ENCODE measurements around the gene ZFPL1.

ZFPL1 gene

GRCh38 chr11:65083834-65084597, at the start of gene ZFPL1, which contains the start of gene CDCA5:
TSS of gene ZFPL1 (plus strand) at chr11:65084222. CDS start at chr11:65084699, 477 bp downstream.
TSS of gene CDCA5 (minus strand) at chr11:65084040. CDS start at chr11:65083978, 62 bp downstream.
- peak; percentile 98 for DNase-seq

GRCh38 chr11:65034423-65034822, 49.6 kb upstream of the ZFPL1 start:
- DNase-seq = no peak

- no peak for DNase-seq
These were observed 48.4 kb upstream of the ZFPL1 start for GRCh38 chr11:65035579-65035978.

- DNase-seq = no peak
These were observed 47.1 kb upstream of the ZFPL1 start for GRCh38 chr11:65036931-65037330.

- DNase-seq = no peak
These were observed 43.5 kb upstream of the ZFPL1 start for GRCh38 chr11:65040520-65040846.

GRCh38 chr11:65040847-65041622, 43.0 kb upstream of the ZFPL1 start, which contains the start of gene SAC3D1:
TSS of gene SAC3D1 (plus strand) at chr11:65041210. CDS start at chr11:65041293, 83 bp downstream.
- peak; percentile 99 for DNase-seq

GRCh38 chr11:65042891-65043290, 41.1 kb upstream of the ZFPL1 start:
- DNase-seq = no peak

- peak; percentile 45 for DNase-seq
These were observed 40.0 kb upstream of the ZFPL1 start for GRCh38 chr11:65043881-65044501.

GRCh38 chr11:65045061-65045460, 39.0 kb upstream of the ZFPL1 start:
- DNase-seq = no peak

- DNase-seq = no peak
These were observed 38.3 kb upstream of the ZFPL1 start for GRCh38 chr11:65045728-65046127.

- DNase-seq = peak; percentile 44
These were observed 36.2 kb upstream of the ZFPL1 start for GRCh38 chr11:65047581-65048422.

- DNase-seq = no peak
These were observed 32.6 kb upstream of the ZFPL1 start for GRCh38 chr11:65051398-65051858.

GRCh38 chr11:65053827-65054508, 30.1 kb upstream of the ZFPL1 start:
- no peak for DNase-seq

- no peak for DNase-seq
These were observed 28.5 kb upstream of the ZFPL1 start for GRCh38 chr11:65055538-65055937.

- no peak for DNase-seq
These were observed 27.0 kb upstream of the ZFPL1 start for GRCh38 chr11:65056999-65057398.

GRCh38 chr11:65057526-65057925, 26.5 kb upstream of the ZFPL1 start:
- DNase-seq = no peak

GRCh38 chr11:65058012-65058411, 26.0 kb upstream of the ZFPL1 start:
- no peak for DNase-seq

- DNase-seq = no peak
These were observed 25.5 kb upstream of the ZFPL1 start, which contains the start of gene NAALADL1 for GRCh38 chr11:65058419-65059054. TSS of gene NAALADL1 (minus strand) at chr11:65058553. CDS start at chr11:65058521, 32 bp downstream.

GRCh38 chr11:65059523-65059922, 24.5 kb upstream of the ZFPL1 start:
- no peak for DNase-seq

GRCh38 chr11:65059959-65060824, 23.8 kb upstream of the ZFPL1 start:
- peak; percentile 37 for DNase-seq

Data from hematopoietic multipotent progenitor cell treated with erythropoietin and hydrocortisone succinate and interleukin-3 and kit ligand, for 6 days (in vitro differentiated cells).